Suppressor macrophage treated with lipopolysaccharide for 4 hours (primary cell): Measurements from ENCODE around the gene LGALS7B.
"Not testable (repeated sequence)": the region's sequence is repeated elsewhere in the genome, so short reads cannot be mapped to it uniquely, and the experiment has no call there.

Source experiments
- DNase-seq: peaks from one replicate; pipeline ENCODE4 v3.0.0-alpha.2; 2020

The LGALS7B gene

DNA sequence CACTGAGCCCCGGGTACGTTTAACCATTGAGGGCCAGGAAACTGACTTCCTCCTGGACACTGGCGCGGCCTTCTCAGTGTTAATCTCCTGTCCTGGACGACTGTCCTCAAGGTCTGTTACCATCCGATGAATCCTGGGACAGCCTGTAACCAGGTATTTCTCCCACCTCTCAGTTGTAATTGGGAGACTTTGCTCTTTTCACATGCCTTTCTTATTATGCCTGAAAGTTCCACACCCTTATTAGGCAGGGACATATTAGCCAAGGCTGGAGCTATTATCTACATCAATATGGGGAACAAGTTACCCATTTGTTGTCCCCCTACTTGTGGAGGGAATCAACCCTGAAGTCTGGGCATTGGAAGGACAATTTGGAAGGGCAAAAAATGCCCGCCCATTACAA lies 36.9 kb downstream of the LGALS7B start:
- DNase-seq: not testable (repeated sequence)

DNA sequence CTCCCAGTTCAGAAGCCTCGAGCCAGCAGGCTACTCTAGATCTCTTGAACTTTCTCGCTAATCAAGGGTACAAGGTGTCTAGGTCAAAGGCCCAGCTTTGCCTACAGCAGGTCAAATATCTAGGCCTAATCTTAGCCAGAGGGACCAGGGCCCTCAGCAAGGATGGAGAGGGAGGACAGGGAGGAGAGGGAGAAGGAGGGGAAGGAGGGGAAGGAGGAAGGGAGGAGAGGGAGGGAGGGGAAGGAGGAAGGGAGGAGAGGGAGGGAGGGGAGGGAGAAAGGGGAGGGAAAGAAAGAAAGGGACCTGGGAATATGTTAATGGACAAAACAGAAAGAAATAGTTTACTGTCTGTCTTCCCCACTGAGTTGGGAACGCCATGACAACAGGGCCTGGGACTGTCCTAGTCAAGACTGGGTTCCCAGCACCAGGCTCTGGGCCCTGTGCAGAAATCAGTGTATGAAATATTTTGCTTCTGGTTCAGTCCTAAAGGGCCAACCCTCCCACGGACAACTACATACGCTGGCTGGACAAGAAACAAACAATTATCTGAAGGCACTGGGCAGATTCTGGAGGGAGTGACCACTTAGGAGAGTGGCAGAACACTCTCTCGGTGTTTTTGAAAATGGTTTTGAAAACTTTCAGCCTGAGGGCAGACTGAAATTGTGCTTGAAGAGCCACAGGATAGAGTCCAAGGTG lies 38.0 kb downstream of the LGALS7B start:
- DNase-seq: no peak

DNA sequence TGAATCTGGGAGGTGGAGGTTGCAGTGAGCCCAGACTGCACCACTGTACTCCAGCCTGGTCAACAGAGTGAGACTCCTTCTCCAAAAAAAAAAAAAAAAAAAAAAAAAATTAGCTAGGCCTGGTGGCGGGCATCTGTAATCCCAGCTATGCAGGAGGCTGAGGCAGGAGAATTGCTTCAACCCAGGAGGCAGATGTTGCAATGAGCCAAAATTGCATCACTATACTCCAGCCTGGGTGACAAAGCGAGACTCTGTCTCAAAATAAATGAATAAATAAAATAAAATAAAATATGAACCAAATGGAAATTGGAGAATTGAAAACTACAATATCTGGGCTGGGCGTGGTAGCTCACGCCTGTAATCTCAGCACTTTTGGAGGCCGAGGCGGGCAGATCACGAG lies 40.2 kb downstream of the LGALS7B start:
- DNase-seq: peak; percentile 55

DNA sequence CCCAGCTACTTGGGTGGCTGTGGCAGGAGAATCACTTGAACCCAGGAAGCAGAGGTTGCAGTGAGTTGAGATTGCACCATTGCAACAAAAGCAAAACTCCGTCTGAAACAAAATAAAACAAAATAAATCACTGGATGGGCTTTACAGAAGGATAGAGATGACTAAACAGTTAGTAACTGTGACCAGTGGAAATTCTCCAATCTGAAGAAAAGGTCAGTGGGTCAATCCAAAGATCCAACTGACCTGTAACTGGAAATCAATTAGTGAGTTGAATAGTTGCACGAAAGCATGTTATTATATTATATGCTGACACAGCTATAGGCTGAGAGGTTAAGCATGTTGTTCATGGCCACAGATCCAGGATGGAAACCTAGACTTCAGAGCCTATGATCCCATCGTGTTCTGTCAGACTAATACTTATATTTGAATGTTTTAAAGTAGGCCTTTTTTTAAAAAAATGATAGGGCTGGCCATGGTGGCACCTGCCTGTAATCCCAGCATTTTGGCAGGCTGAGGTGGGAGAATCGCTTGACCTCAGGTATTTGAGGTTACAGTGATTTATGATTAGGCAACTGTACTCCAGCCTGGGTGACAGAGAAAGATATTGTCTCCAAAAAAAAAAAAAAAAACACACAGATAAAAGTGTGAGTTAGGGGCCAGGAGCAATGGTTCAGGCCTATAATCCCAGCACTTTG lies 41.2 kb downstream of the LGALS7B start:
- DNase-seq: peak; percentile 6

DNA sequence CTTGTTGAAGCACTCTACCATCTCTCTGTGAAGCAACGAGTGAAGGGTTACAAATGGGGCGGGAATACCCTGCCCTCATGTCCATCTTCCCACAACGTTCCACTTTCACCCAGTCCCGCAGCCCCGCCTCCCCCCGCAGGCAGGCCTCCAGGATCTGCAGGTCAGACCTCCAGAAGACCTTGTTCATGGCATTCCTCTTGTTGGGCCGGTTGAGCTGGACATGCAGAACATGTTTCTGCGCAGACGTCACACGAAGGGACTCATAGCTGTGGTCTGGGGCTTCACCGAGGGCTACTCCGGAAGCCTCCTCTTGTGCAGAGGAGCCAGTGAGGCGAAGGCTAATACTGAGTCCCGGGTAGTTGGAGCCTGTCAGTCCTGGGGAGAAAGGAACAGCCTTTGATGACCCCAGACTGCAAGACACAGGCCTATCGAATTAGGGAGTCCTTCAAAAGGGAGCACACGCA lies 42.2 kb downstream of the LGALS7B start:
- DNase-seq: peak; percentile 62

DNA sequence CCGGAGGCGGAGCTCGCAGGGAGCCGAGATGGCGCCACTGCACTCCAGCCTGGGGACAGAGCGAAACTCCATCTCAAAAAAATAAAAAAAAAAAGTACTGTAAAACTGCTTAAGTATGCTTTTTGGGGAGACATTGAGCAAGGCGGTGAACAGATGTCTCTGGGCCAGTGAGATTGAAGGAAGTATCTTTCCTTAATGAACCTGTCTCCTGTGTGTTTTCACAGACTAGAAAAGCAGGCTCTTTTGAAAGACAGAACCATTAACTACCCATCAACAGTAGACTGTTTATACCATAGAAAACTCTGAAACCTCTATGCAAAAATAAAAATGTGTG lies 44.1 kb downstream of the LGALS7B start:
- no peak for DNase-seq

DNA sequence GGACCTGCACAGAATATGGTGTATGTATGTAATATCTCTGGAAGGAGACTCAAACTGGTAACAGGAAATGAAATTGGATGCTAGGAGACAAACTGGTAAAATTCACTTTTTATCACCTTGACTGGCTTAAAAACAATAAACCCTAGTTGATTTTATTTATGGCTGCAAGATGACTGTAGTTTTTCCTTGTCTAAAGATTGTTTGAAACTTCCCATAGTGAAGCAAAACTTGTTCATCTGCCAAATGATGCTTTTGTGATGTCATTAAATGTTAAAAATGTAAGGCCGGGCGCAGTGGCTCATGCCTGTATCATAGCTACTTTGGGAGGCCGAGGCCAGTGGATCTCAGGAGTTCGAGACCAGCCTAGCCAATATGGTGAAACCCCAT lies 45.1 kb downstream of the LGALS7B start:
- DNase-seq: no peak

DNA sequence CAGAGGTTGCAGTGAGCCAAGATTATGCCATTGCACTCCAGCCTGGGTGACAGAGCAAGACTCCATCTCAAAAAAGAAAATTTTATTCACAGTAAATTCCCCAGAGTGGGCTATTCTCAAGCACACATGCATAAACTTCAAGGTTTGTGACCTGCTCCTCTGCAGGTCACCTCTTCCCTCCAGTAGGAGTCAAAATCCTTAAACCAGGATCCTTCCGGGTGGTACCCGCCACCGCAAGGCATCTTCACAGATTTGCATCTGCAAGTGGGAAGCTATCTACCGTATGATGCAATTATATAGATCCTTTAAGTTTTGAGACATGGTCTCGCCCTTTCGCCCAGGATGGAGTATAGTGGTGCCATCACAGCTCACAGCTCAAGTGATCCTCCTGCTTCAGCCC lies 45.6 kb downstream of the LGALS7B start:
- no peak for DNase-seq

DNA sequence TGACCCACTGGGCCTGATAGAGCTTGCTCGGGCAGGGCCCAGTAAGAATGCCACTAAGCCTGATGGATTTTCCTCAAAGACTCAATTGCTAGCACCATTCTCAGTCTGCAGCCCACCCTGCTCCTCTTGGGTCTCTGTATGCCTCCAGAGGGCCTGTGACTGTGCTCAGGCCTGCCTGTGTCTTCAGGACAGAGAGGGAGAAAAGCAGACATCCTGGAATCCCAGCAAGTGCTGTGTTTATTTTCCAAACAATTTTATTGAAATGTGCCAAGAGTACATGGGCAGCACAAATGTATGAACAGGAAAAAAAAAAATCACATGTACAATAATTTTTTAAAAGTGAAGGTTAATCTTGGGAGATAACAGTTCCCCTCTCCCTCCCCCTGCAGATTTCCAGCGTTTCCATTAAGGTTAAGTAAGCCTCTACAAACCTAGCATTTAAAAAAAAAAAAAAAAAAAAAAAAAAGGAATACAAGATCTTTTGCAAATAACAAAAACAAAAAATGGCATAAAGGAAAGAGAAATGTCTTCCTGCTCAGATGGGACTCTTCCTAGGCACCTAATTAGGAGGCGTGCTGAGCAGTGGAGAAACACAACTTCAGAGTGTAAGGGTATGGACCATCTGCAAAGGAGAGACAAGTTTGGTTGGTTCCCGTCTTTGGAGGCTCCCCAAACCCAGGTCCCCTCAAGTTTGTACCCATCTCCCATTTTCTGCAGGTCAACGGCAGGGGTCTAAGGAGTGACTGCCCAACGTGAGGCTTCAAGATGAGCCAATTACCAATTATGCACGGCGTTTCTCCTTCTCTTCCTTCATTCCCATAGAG lies 47.4 kb downstream of the LGALS7B start:
- no peak for DNase-seq

DNA sequence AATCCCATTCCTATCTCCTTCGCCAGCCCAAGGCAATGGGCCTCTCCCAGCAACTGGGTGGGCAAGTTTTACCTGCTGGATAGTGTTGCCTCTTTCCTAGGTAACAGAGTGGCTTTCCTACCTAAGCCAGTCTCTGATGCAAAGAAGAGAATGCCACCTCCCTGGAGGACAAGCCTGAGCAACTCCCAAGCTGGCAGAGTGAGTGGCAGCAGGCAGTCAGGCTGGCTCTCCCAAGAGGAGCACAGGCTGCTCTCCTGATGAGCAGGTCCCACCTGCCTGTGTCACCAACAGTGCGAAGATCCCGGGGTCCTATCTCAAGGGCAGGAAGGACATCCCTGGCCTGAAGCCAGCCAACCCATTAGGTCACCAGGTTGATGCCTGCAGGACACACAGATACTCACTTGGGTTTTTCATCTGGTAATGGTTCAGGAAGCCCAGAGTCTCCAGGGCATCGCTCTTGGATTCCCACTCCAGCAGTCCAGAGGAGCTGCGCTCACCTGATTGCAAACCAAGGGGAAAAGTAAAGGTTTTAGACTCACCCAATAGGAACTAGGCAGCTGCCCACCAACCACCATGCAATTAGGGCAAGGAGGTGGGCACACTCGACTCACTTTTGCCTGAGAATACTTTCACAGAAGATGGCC lies 48.1 kb downstream of the LGALS7B start:
- DNase-seq: no peak

DNA sequence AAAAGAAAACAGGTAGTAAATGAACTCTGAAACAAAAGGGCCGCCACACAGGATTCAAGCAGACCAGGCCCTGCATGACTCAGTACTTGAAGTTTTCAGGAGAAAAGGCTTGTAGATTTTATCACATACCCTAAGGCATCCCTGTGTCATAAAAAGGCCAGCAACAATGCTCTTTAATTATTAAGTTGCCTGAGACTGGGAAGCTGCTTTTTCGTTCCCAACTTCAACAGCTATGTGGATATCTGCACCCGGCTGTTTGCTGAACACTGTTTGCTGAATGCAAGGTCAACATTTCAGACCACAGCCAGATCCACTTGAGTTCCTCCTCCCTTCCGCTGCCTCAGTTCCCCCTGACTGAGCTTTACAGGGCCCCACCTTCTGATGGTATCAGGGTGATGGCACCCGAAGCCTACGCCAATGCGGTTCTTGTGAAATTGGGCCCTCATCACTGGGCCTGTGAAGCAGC lies 48.7 kb downstream of the LGALS7B start:
- no peak for DNase-seq

DNA sequence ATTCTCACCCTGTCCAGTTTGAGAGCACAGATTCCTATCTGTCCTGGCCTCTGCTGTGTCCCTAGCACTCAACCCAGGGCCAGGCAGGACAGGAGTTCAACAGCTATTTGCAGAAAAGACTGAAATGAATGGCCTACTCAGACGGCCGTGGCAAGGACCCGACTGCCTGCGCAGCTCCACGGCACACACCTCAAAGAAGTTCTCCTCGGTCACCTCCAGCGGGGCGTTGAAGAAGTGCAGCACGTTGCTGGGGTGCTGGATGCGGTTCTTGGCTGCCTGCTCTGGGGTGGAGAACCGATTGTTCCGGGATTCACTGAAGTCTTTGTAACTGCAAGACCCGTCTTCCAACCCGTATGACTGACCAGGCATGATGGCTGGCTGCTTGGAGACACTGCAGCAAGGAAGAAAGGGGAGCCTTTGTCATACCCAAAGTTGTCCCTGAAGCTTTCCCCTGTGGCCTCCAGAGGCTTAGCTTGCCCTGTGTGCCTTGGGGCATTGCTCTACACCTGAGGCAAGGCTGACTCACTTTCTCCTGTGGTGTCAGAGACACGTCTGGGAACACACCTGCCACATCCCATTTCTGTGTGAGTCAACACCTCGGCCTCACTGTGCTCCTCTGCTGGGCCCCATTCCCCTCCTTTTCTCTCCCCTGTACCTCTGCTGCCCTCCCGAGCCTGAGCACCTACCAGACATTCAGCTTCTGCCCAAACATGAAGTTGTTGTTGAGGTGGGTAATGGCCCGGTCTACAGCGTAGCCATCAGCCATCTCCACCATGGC lies 49.4 kb downstream of the LGALS7B start:
- no peak for DNase-seq

DNA sequence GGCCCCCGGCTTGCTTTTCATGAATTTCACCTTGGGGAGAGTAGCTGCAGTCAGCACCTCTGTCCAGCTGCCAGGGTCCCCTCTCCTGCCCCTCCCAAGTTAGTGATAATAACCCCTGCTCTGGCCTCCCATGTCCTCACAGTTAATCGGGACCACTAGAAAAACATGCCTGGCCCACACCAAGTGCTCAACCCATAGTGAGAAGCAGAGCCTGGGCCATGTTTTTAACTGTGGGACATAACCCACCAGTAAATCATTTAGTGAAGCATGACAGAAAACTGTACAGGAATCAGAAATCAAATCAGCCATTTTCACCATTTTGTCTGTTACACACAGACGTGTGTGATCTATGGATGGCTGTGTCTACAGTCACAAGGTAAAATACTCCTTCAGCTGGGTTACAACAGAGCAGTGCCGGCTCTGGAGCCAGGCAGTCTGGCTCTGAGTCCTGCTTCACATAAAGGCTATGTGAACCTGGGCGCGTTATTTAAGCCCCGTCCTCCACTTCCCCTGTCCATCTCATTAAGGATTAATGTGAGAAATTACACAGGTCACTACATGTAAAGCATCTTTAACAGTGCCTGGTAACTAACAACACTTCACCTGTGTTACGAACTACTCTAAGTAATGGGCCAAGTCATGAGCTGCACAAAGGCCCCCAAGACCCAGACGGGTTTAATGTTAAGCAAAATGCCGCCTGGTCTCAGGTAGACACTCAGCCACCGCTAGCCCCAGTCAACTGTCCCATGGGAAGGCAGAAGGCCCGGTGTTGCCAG lies 50.2 kb downstream of the LGALS7B start:
- DNase-seq: no peak

DNA sequence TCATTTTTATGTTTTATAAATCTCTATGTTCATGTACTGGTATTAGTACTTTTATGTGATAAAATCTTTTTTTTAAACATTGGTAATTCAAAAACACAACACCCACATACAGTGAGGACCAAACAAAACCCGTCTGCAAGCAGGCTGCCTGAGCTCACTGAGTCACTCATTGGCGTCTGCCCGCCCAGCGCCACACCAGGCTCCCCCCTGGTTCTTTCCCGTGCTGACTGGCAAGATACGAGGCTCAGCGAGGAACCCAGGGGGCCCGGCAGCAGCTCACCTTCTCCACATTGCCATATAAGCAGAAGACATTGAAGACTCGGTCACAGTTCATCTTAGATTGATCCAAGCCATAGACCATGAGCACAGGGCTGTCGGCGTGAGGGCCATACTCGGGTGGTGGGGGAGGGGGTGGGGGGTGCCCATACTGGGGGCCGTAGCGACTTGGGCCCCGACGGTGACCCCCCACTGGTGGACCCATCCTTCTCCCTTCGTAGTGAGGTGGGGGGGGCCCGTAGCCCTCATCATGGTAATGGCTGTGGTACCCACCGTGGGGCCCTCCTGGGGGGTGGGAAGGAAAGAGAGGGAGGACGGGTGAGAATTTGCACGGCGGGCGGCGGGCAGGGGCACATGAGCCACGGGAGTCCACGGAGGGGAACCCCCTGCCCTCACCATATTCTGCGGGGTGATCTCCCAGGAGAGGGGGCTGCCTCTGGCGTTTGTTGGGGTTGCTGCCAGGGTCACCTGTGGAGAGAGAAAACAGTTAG lies 51.0 kb downstream of the LGALS7B start:
- no peak for DNase-seq

DNA sequence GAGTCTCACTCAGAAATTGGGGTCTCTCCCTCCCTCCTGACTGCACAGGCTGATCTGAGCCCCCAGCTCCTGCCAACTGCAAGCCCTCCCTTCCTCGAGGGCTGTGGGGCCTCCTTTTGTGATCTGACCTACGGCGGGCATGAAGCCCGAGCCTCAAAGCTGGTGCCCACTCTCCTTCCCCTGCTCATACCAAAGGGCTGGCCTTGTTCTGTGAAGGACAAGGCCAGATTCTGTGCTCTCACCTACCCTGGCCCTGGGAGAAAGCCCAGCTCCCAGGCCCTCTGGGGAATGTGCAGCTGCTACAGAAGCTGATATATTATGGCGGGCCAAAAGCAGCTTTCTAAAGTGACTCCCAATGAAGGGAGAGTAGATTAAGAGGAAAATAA lies 51.6 kb downstream of the LGALS7B start:
- DNase-seq: no peak
